ENCODE measurements around the gene PPP1R14C. TPM values are rescaled to one million over a fixed set of nuclear protein-coding genes. Genes with fewer than 3 reads are reported as not detected.
A peak's percentile ranks its signal among the peaks of the same experiment; 100 is the strongest.
"Not testable (repeated sequence)": the region's sequence is repeated elsewhere in the genome, so short reads cannot be mapped to it uniquely, and the experiment has no call there.

Gene PPP1R14C
- total RNA-seq, 2 experiments from 2014 or later, result 0.33 to 0.44 TPM

- no peaks in the 10 kb centered on the region for H3K36me3 Mint-ChIP-seq
These were observed 16.1 kb upstream of the PPP1R14C start for GRCh38 chr6:150126641-150127291.

GRCh38 chr6:150128425-150128824, 14.4 kb upstream of the PPP1R14C start:
- no peak overlapping the region for H3K4me3 Mint-ChIP-seq
- H3K9me3 Mint-ChIP-seq, result no peaks in the 10 kb centered on the region
- no peak for DNase-seq
- no peak overlapping the region for H3K27ac Mint-ChIP-seq
- no peaks in the 10 kb centered on the region for H3K36me3 Mint-ChIP-seq
- H3K4me1 Mint-ChIP-seq, result no peaks in the 10 kb centered on the region
- peaks cover 8% of the 10 kb centered on the region for H3K27me3 Mint-ChIP-seq

More at GRCh38 chr6:150126641-150127291, 16.1 kb upstream of the PPP1R14C start:
- H3K9me3 Mint-ChIP-seq, result no peaks in the 10 kb centered on the region
- H3K4me3 Mint-ChIP-seq, result no peak overlapping the region
- peaks cover 14% of the 10 kb centered on the region for H3K27me3 Mint-ChIP-seq
- no peak for DNase-seq
- H3K4me1 Mint-ChIP-seq, result no peaks in the 10 kb centered on the region
- H3K27ac Mint-ChIP-seq, result no peak overlapping the region

GRCh38 chr6:150129616-150130505, 13.0 kb upstream of the PPP1R14C start:
- Mint-ChIP-seq H3K4me1 (no peaks in the 10 kb centered on the region), H3K27ac (no peak overlapping the region), H3K4me3 (no peak overlapping the region), H3K27me3 (no peaks in the 10 kb centered on the region), H3K36me3 (no peaks in the 10 kb centered on the region), H3K9me3 (no peaks in the 10 kb centered on the region)
- no peak for DNase-seq

- Mint-ChIP-seq H3K4me1 (no peaks in the 10 kb centered on the region), H3K27ac (no peak overlapping the region), H3K36me3 (no peaks in the 10 kb centered on the region), H3K9me3 (peaks cover 5% of the 10 kb centered on the region), H3K27me3 (peaks cover 14% of the 10 kb centered on the region), H3K4me3 (no peak overlapping the region)
- DNase-seq, result no peak
These were observed 9.2 kb upstream of the PPP1R14C start for GRCh38 chr6:150133686-150134085.

- peaks cover 5% of the 10 kb centered on the region for H3K9me3 Mint-ChIP-seq
These were observed 8.4 kb upstream of the PPP1R14C start for GRCh38 chr6:150134280-150134920.

GRCh38 chr6:150137711-150138110, 5.1 kb upstream of the PPP1R14C start:
- H3K9me3 Mint-ChIP-seq, H3K27ac Mint-ChIP-seq, H3K36me3 Mint-ChIP-seq, H3K4me3 Mint-ChIP-seq, DNase-seq, H3K4me1 Mint-ChIP-seq: not testable (repeated sequence)
- H3K27me3 Mint-ChIP-seq, result peaks cover 45% of the 10 kb centered on the region

More at GRCh38 chr6:150134280-150134920, 8.4 kb upstream of the PPP1R14C start:
- Mint-ChIP-seq H3K27ac (no peak overlapping the region), H3K27me3 (peaks cover 19% of the 10 kb centered on the region), H3K4me3 (no peak overlapping the region), H3K4me1 (no peaks in the 10 kb centered on the region), H3K36me3 (no peaks in the 10 kb centered on the region)
- no peak for DNase-seq

GRCh38 chr6:150138638-150139037, 4.2 kb upstream of the PPP1R14C start:
- Mint-ChIP-seq H3K9me3 (peaks cover 5% of the 10 kb centered on the region), H3K4me3 (no peak overlapping the region), H3K4me1 (peaks cover 5% of the 10 kb centered on the region), H3K36me3 (no peaks in the 10 kb centered on the region), H3K27ac (no peak overlapping the region), H3K27me3 (peaks cover 45% of the 10 kb centered on the region)
- no peak for DNase-seq

GRCh38 chr6:150139533-150139932, 3.3 kb upstream of the PPP1R14C start:
- Mint-ChIP-seq H3K36me3 (no peaks in the 10 kb centered on the region), H3K4me1 (peaks cover 5% of the 10 kb centered on the region), H3K4me3 (no peak overlapping the region), H3K9me3 (peaks cover 5% of the 10 kb centered on the region), H3K27me3 (peaks cover 54% of the 10 kb centered on the region), H3K27ac (no peak overlapping the region)
- no peak for DNase-seq

- H3K27ac Mint-ChIP-seq, result no peak overlapping the region
- H3K9me3 Mint-ChIP-seq, result peaks cover 5% of the 10 kb centered on the region
- no peaks in the 10 kb centered on the region for H3K36me3 Mint-ChIP-seq
- H3K4me3 Mint-ChIP-seq, result no peak overlapping the region
- DNase-seq, result no peak
- H3K27me3 Mint-ChIP-seq, result peaks cover 63% of the 10 kb centered on the region
- H3K4me1 Mint-ChIP-seq, result peaks cover 5% of the 10 kb centered on the region
These were observed 2.4 kb upstream of the PPP1R14C start for GRCh38 chr6:150140236-150140969.

GRCh38 chr6:150142097-150142669, 661 bp upstream of the PPP1R14C start:
- H3K27ac Mint-ChIP-seq, result no peak overlapping the region
- H3K4me1 Mint-ChIP-seq, result peaks cover 10% of the 10 kb centered on the region
- no peaks in the 10 kb centered on the region for H3K36me3 Mint-ChIP-seq
- H3K9me3 Mint-ChIP-seq, result peaks cover 5% of the 10 kb centered on the region
- H3K27me3 Mint-ChIP-seq, result peaks cover 75% of the 10 kb centered on the region
- peak overlapping the region; percentile 38 for H3K4me3 Mint-ChIP-seq
- DNase-seq, result no peak

GRCh38 chr6:150143516-150144293, 861 bp downstream of the PPP1R14C start:
- Mint-ChIP-seq H3K36me3 (no peaks in the 10 kb centered on the region), H3K27me3 (peaks cover 74% of the 10 kb centered on the region), H3K27ac (no peak overlapping the region), H3K9me3 (no peaks in the 10 kb centered on the region), H3K4me3 (peak overlapping the region; percentile 50), H3K4me1 (peaks cover 10% of the 10 kb centered on the region)
- peak; percentile 1 for DNase-seq

- Mint-ChIP-seq H3K4me1 (peaks cover 10% of the 10 kb centered on the region), H3K9me3 (no peaks in the 10 kb centered on the region)
These were observed 1.5 kb downstream of the PPP1R14C start for GRCh38 chr6:150144294-150144868.

GRCh38 chr6:150145427-150145826, 2.6 kb downstream of the PPP1R14C start:
- no peak for DNase-seq
- H3K27me3 Mint-ChIP-seq, result peaks cover 78% of the 10 kb centered on the region
- H3K4me1 Mint-ChIP-seq, result peaks cover 10% of the 10 kb centered on the region
- H3K27ac Mint-ChIP-seq, result no peak overlapping the region
- H3K4me3 Mint-ChIP-seq, result no peak overlapping the region
- H3K9me3 Mint-ChIP-seq, result no peaks in the 10 kb centered on the region
- no peaks in the 10 kb centered on the region for H3K36me3 Mint-ChIP-seq

More at GRCh38 chr6:150144294-150144868, 1.5 kb downstream of the PPP1R14C start:
- no peak for DNase-seq
- no peaks in the 10 kb centered on the region for H3K36me3 Mint-ChIP-seq
- H3K27ac Mint-ChIP-seq, result no peak overlapping the region
- peak overlapping the region; percentile 18 for H3K4me3 Mint-ChIP-seq
- peaks cover 74% of the 10 kb centered on the region for H3K27me3 Mint-ChIP-seq

All from activated naive CD8-positive, alpha-beta T cell treated with anti-CD3 and anti-CD28 coated beads for 36 hours (primary cell).